Measurements from ENCODE around the gene CETP.
A peak's percentile ranks its signal among the peaks of the same experiment; 100 is the strongest.
"Not testable (repeated sequence)": the region's sequence is repeated elsewhere in the genome, so short reads cannot be mapped to it uniquely, and the experiment has no call there.

CETP gene

GRCh38 chr16:56960681-56961281 is 969 bp upstream of the CETP start:
- no peak for DNase-seq (ENCODE audit: low spot score)

- DNase-seq (ENCODE audit: low spot score): no peak
Measured at GRCh38 chr16:56961386-56961785, 364 bp upstream of the CETP start.

DNA sequence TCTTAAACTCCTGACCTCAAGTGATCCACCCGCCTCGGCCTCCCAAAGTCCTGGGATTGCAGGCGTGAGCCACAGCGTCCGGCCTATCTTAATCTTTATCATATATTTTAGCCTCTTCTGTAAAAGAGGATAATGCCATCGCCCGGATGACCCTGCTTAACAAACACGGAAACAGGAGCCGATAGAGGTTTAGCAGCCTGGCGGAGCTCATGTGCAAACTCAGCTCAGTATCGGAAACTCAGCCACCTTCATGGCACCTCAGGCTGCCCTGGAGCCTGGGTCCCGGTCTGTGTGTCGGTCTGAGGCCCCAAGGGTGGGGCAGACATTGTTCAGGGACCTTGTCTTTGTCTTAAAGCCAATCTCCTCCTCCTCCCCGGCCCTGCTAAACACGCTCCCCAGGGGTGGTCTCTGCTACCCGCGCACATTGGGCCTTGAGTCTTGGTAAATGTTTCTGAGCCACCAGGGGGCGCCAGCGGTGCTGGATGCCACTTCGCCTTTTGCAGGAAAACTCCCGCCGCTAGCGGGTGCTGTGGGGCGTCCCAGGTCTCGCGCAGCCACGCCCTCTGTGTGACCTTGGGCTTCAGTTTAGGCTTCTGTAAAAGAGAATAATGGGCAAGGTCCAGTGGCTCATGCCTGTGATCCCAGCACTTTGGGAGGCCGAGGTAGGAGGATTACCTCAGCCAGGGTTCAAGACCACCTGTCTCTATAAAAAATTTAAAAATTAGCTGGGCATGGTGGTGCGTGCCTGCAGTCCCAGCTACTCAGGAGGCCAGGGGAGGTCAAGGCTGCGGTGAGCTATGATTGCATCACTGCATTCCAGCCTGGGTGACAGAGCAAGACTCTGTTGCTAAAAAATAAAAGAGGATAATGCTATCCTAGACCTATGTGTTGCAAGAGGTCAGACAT is 2.7 kb downstream of the CETP start:
- peak; percentile 77 for DNase-seq (ENCODE audit: low spot score)

- peak; percentile 76 for DNase-seq (ENCODE audit: low spot score)
Measured at GRCh38 chr16:56965149-56966092, 3.7 kb downstream of the CETP start.

DNA sequence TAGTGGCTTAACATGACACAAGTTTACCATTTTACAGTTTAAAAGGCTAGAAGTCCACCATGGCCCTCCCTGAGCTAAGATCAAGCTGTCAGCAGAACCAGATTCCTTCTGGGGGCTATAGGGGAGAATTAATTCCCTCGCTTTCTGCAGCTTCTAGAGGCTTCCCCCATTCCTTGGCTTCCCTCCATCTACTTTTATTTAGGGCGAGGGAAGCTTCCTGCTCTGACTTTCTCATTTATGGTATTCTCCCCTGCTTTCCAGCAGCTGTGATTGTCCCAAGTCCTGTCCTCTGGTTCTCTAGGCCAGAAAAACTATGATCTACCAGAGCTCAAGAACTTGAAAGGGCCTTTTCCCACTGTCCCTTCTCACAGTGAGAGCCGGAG is 4.3 kb downstream of the CETP start:
- DNase-seq (ENCODE audit: low spot score): no peak

- DNase-seq (ENCODE audit: low spot score): no peak
Measured at GRCh38 chr16:56967733-56968132, 6.0 kb downstream of the CETP start.

DNA sequence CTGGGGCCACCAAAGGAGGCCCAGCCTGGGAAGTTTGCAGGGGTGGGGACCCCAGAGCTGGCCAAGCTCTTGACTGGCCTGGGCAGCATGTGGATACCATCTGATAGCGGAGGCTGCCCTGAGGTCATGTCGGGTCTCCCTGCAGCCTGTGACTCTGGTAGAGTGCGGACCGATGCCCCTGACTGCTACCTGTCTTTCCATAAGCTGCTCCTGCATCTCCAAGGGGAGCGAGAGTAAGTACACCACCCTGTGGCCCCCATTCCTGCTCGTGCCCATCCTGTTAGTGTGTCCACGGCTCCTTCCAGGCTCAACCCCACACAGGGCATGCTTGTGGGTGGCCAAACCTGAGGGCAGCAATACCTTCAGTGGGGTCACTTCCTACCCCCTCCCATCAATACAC is 8.0 kb downstream of the CETP start:
- no peak for DNase-seq (ENCODE audit: low spot score)

GRCh38 chr16:56970934-56971767 is 9.4 kb downstream of the CETP start:
- no peak for DNase-seq (ENCODE audit: low spot score)

DNA sequence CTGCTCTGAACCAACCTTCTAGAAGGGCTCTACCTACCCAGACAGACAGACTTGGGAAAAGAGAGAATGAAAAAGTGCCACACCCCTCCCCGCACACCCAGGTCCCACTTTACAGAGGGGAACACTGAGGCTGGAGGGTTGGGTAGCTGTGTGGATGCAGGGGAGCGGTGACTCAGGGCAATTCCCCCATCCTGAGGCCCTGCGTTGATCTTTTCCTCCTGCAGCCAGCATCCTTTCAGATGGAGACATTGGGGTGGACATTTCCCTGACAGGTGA is 10.0 kb downstream of the CETP start:
- no peak for DNase-seq (ENCODE audit: low spot score)

DNA sequence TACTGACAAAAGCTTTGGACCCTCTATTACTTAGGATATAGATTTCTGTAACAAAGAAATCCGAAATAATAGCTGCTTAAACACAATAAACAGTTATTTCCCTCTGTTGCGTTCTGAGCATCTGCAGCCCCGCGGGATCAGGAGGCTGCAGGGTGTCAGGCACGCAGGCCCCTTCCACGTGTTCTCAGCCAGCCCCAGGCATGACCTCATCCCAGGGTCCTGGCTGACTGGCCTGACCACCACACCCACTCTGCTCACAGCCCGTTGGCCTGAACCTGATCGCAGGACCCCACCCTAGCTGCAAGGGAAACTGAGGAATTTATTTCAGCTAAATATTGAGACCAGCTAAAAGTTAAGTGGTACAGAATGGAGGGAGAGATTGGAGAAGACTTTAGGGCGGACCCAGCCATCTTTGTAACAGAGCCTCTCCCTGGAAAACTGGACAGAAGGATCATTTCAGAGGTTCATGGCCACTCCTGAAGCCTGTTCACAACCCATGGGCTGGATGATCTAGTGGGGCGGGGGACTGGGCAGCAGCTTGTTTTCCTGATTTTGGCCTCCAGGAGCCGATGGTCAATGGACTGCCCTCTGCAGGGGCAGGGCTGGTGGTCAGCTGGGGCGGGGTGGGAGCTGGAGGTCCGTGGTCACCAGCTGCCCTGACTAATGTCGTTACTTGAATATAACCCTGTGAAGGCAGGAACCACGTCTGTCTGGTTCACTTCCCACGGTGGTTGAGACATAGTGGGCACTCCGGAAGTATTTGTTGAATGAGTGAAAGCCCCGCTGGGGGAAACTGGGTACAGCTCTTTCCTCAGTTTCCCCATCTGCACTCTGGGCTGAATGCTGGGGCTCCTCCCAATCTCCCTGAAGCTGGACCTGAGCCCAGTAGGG is 10.9 kb downstream of the CETP start:
- no peak for DNase-seq (ENCODE audit: low spot score)

DNA sequence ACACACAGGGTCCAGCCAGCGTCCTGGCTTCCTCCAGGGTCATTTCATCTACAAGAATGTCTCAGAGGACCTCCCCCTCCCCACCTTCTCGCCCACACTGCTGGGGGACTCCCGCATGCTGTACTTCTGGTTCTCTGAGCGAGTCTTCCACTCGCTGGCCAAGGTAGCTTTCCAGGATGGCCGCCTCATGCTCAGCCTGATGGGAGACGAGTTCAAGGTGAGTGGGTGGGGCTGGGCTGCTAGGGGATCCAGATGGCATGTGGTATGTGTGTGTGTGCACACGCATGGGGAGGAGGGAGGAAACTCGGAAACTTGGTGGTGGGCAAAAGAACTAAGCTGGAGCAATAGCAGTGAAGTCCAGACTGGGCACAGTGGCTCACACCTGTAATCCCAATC is 11.5 kb downstream of the CETP start:
- no peak for DNase-seq (ENCODE audit: low spot score)

- DNase-seq (ENCODE audit: low spot score): not testable (repeated sequence)
Measured at GRCh38 chr16:56973899-56974298, 12.1 kb downstream of the CETP start.

GRCh38 chr16:56974549-56975300 is 13.0 kb downstream of the CETP start:
- DNase-seq (ENCODE audit: low spot score): no peak

DNA sequence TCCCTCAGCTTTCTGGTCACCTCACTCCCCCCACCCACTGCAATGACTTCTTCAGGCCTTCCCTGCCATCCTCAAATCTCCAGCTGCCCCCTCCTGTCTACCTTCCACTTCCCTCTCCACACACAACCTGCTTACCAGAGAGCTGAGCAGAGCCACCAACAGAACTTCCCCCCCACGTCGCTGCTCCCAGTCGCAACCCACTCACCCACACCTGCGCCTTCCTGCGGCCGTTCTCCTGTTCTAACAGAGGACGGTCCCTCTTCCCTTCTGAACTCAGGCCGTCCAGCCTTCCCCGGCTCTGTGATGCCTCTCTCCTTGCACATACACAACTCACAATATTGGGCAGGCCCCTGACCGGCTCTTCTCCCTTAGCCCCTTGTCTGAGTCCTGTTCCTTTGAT is 14.0 kb downstream of the CETP start:
- DNase-seq (ENCODE audit: low spot score): no peak

DNA sequence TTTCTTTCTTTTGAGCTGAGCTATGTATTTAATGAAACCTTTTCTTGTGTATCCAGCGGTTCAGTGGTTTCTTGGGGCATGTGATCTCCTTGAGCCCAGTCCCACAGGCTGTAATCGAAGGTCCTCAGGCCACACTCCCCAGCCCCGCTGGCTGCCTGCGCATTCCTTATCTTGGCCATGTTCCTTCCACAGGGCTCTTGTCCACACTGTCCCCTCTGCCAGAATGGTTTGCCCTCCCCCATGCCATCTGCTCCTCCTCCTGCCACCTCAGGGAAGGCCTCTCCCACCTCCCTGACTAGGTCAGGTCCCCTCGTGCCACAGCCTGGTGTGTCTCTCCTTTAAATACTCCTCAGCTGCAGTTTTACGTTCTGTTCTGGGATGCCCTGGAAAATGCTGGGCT is 15.5 kb downstream of the CETP start:
- no peak for DNase-seq (ENCODE audit: low spot score)

DNA sequence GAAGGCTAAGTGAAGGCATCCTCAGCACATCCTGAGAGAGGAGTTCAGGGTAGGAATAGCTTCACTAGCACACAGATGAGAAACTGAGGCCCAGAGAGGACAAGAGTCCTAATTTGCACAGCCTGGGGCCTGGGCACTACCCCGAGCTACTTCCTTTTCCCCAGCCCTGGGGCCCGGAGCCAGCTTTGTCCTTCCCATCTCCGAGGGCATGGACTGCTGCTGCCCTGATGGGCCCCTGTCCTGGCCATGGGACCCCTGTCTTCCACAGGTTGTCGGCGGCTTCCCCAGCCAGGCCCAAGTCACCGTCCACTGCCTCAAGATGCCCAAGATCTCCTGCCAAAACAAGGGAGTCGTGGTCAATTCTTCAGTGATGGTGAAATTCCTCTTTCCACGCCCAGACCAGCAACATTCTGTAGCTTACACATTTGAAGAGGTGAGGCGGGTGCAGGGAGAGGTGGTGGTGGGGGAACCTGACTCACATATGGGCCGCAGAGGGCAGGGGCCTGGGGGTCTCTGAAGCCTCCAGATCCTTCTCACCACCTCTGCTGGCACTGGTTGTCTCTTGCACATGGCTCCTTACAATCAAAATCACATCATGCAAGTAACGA is 16.2 kb downstream of the CETP start:
- DNase-seq (ENCODE audit: low spot score): no peak

DNA sequence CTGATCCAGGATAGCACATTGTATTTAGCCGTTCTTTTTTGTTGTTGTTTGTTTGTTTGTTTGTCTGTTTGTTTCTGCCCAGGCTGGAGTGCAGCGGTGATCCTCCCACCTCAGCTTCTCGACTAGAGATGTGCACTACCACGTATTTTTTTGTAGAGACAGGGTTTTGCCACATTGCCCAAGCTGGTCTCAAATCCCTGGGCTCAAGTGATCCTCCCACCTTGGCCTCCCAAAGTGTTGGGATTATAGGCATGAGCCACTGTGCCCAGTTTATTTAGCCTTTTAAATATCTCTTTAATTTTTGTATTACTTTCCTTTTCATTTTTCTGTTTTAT is 18.4 kb downstream of the CETP start:
- no peak for DNase-seq (ENCODE audit: low spot score)

DNA sequence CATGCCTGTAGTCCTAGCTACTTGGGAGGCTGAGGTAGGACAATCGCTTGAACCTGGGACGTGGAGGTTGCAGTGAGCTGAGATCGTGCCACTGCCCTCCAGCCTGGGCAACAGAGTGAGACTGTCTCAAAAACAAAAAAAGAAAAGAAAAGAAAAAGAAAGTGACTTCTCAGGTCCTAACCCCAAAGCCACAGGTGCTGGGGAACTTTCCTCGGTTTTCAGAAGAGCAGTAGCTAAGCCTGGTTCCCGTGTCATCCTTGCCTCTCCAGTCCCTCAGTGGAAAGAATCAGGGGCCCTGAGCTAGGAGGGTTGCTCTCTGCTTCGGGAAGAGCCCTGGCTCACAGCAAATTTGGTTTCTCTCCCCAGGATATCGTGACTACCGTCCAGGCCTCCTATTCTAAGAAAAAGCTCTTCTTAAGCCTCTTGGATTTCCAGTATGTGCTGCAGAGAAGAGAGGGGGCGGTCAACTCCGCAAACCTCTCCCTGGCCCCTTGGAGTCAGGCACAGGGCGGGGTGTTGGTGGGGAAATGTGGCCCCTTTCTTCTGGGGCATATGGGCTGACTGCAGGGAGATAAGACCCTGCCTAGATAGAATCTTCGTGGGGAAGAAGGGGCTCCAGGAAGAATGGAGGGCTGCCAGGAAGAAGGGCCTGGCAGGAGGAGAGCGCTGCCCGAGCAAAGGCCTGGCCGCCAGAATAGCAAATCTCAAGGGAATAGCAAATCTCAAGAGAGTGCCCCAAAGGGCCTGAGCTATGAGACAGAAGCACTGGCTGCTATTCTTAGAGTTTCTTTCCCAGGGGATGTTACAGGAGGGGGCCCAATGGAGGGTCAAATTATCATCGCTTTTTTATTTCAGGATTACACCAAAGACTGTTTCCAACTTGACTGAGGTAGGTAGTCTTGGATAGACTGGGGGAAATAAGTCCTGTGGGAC is 19.3 kb downstream of the CETP start:
- DNase-seq (ENCODE audit: low spot score): no peak
